GM12891 (cell line): Measurements from ENCODE around the gene OR6B2.

Source experiments
- POLR2A ChIP-seq: IDR thresholded peaks from 2 replicates; pipeline ENCODE4 v1.6.1; 2011; ENCODE audit warnings: low read depth, low read length, control low read depth
- POLR2AphosphoS5 ChIP-seq: IDR thresholded peaks from 2 replicates; pipeline ENCODE4 v1.6.1; 2011; ENCODE audit warnings: low read depth, low read length, control low read depth
- POU2F2 ChIP-seq: IDR thresholded peaks from 2 replicates; pipeline ENCODE4 v1.6.1; 2011; ENCODE audit warnings: low read depth, mild to moderate bottlenecking, control low read depth, low read length, moderate library complexity
- SPI1 ChIP-seq: IDR thresholded peaks from 2 replicates; pipeline ENCODE4 v1.6.1; 2011; ENCODE audit warnings: low read depth, low read length, control low read depth
- TAF1 ChIP-seq: IDR thresholded peaks from 2 replicates; pipeline ENCODE4 v1.6.1; 2011; ENCODE audit warnings: low read depth, low read length, control low read depth

DNA sequence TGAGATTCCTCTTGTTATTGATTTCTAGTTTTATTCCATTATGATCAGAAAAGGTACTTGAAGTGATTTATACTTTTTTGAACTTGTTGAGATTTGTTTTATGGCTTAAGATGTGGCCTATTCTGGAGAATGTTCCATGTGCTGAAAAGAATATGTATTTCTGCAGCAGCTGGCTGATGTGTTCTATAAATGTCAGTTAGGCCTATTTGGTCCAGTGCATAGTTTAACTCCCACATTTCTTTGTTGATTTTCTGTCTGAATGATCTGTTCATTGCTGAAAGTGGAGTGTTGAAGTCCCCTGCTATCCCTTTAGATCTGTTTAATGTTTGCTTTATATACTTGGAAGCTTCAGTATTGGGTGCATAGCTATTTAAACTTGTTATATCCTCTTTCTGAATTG lies 7.1 kb upstream of the OR6B2 start:
- no peak for TF ChIP-seq POLR2A
- no peak for TF ChIP-seq POLR2AphosphoS5
- TF ChIP-seq TAF1 = no peak
- TF ChIP-seq SPI1 = no peak
- TF ChIP-seq POU2F2 = no peak
